ENCODE measurements around the gene DYSF. TPM values are rescaled to one million over a fixed set of nuclear protein-coding genes. Genes with fewer than 3 reads are reported as not detected.

Gene DYSF
- total RNA-seq, 2 donors from 2014 or later = 0.77 to 1.6 TPM

- no peak for ATAC-seq (replicated peaks in 1 of 2)
- H3K9me3 Mint-ChIP-seq = no peaks in the 10 kb centered on the region
- no peaks in the 10 kb centered on the region for H3K36me3 Mint-ChIP-seq (ENCODE audit: insufficient read depth in 2 of 2)
- H3K4me1 Mint-ChIP-seq (ENCODE audit: low read depth) = no peaks in the 10 kb centered on the region
- DNase-seq = no peak
- H3K4me3 Mint-ChIP-seq = no peak overlapping the region
- no peak overlapping the region for H3K27ac Mint-ChIP-seq
- no peaks in the 10 kb centered on the region for H3K27me3 Mint-ChIP-seq (ENCODE audit: low read depth)
These were observed 51.2 kb downstream of the DYSF start for GRCh38 chr2:71504611-71505010.

- H3K36me3 Mint-ChIP-seq (ENCODE audit: insufficient read depth in 2 of 2) = no peaks in the 10 kb centered on the region
- ATAC-seq (replicated peaks in 1 of 2) (no peak), DNase-seq (no peak)
- no peaks in the 10 kb centered on the region for H3K27me3 Mint-ChIP-seq (ENCODE audit: low read depth)
- no peak overlapping the region for H3K4me3 Mint-ChIP-seq
- peaks cover 4% of the 10 kb centered on the region for H3K4me1 Mint-ChIP-seq (ENCODE audit: low read depth)
- H3K27ac Mint-ChIP-seq = no peak overlapping the region
- H3K9me3 Mint-ChIP-seq = no peaks in the 10 kb centered on the region
These were observed 51.9 kb downstream of the DYSF start for GRCh38 chr2:71505086-71505769.

GRCh38 chr2:71505770-71506140 lies 52.4 kb downstream of the DYSF start:
- ATAC-seq (replicated peaks in 1 of 2) (no peak), DNase-seq (no peak)
- Mint-ChIP-seq H3K9me3 (no peaks in the 10 kb centered on the region), H3K4me3 (no peak overlapping the region), H3K4me1 (ENCODE audit: low read depth) (peaks cover 4% of the 10 kb centered on the region), H3K36me3 (ENCODE audit: insufficient read depth in 2 of 2) (no peaks in the 10 kb centered on the region), H3K27me3 (ENCODE audit: low read depth) (no peaks in the 10 kb centered on the region), H3K27ac (no peak overlapping the region)

- DNase-seq (no peak), ATAC-seq (replicated peaks in 1 of 2) (no peak)
- Mint-ChIP-seq H3K4me1 (ENCODE audit: low read depth) (peaks cover 4% of the 10 kb centered on the region), H3K9me3 (no peaks in the 10 kb centered on the region), H3K4me3 (no peak overlapping the region), H3K27ac (no peak overlapping the region), H3K36me3 (ENCODE audit: insufficient read depth in 2 of 2) (no peaks in the 10 kb centered on the region), H3K27me3 (ENCODE audit: low read depth) (no peaks in the 10 kb centered on the region)
These were observed 53.1 kb downstream of the DYSF start for GRCh38 chr2:71506222-71507153.

GRCh38 chr2:71507476-71507875 lies 54.1 kb downstream of the DYSF start:
- ATAC-seq (replicated peaks in 1 of 2) = no peak
- H3K36me3 Mint-ChIP-seq (ENCODE audit: insufficient read depth in 2 of 2) = no peaks in the 10 kb centered on the region

GRCh38 chr2:71510196-71510807 lies 56.9 kb downstream of the DYSF start:
- Mint-ChIP-seq H3K4me3 (no peak overlapping the region), H3K36me3 (ENCODE audit: insufficient read depth in 2 of 2) (no peaks in the 10 kb centered on the region), H3K9me3 (no peaks in the 10 kb centered on the region), H3K27me3 (ENCODE audit: low read depth) (no peaks in the 10 kb centered on the region), H3K27ac (no peak overlapping the region), H3K4me1 (ENCODE audit: low read depth) (peaks cover 4% of the 10 kb centered on the region)
- DNase-seq = peak; percentile 74 to 75
- ATAC-seq (replicated peaks in 1 of 2) = peak; percentile 70 to 77

More at GRCh38 chr2:71507476-71507875, 54.1 kb downstream of the DYSF start:
- Mint-ChIP-seq H3K4me1 (ENCODE audit: low read depth) (peaks cover 4% of the 10 kb centered on the region), H3K27me3 (ENCODE audit: low read depth) (no peaks in the 10 kb centered on the region), H3K4me3 (no peak overlapping the region), H3K27ac (no peak overlapping the region), H3K9me3 (no peaks in the 10 kb centered on the region)
- DNase-seq = no peak

- DNase-seq (no peak), ATAC-seq (replicated peaks in 1 of 2) (no peak)
- peaks cover 4% of the 10 kb centered on the region for H3K4me1 Mint-ChIP-seq (ENCODE audit: low read depth)
- no peak overlapping the region for H3K27ac Mint-ChIP-seq
- H3K4me3 Mint-ChIP-seq = no peak overlapping the region
- no peaks in the 10 kb centered on the region for H3K9me3 Mint-ChIP-seq
- no peaks in the 10 kb centered on the region for H3K36me3 Mint-ChIP-seq (ENCODE audit: insufficient read depth in 2 of 2)
- H3K27me3 Mint-ChIP-seq (ENCODE audit: low read depth) = no peaks in the 10 kb centered on the region
These were observed 57.6 kb downstream of the DYSF start for GRCh38 chr2:71510938-71511337.

GRCh38 chr2:71511776-71512175 lies 58.4 kb downstream of the DYSF start:
- no peaks in the 10 kb centered on the region for H3K27me3 Mint-ChIP-seq (ENCODE audit: low read depth)
- no peak overlapping the region for H3K27ac Mint-ChIP-seq
- H3K36me3 Mint-ChIP-seq (ENCODE audit: insufficient read depth in 2 of 2) = no peaks in the 10 kb centered on the region
- no peaks in the 10 kb centered on the region for H3K9me3 Mint-ChIP-seq
- DNase-seq (no peak), ATAC-seq (replicated peaks in 1 of 2) (no peak)
- no peak overlapping the region for H3K4me3 Mint-ChIP-seq
- peaks cover 4% of the 10 kb centered on the region for H3K4me1 Mint-ChIP-seq (ENCODE audit: low read depth)

- no peaks in the 10 kb centered on the region for H3K27me3 Mint-ChIP-seq (ENCODE audit: low read depth)
- H3K36me3 Mint-ChIP-seq (ENCODE audit: insufficient read depth in 2 of 2) = no peaks in the 10 kb centered on the region
- no peak overlapping the region for H3K27ac Mint-ChIP-seq
- ATAC-seq (replicated peaks in 1 of 2) = no peak
- DNase-seq = no peak
- no peaks in the 10 kb centered on the region for H3K9me3 Mint-ChIP-seq
- no peak overlapping the region for H3K4me3 Mint-ChIP-seq
- H3K4me1 Mint-ChIP-seq (ENCODE audit: low read depth) = peaks cover 4% of the 10 kb centered on the region
These were observed 59.0 kb downstream of the DYSF start for GRCh38 chr2:71512386-71512785.

- H3K36me3 Mint-ChIP-seq (ENCODE audit: insufficient read depth in 2 of 2) = no peaks in the 10 kb centered on the region
- no peaks in the 10 kb centered on the region for H3K27me3 Mint-ChIP-seq (ENCODE audit: low read depth)
- ATAC-seq (replicated peaks in 1 of 2) (no peak), DNase-seq (no peak)
- H3K9me3 Mint-ChIP-seq = no peaks in the 10 kb centered on the region
- peaks cover 4% of the 10 kb centered on the region for H3K4me1 Mint-ChIP-seq (ENCODE audit: low read depth)
- H3K4me3 Mint-ChIP-seq = no peak overlapping the region
- no peak overlapping the region for H3K27ac Mint-ChIP-seq
These were observed 59.7 kb downstream of the DYSF start for GRCh38 chr2:71513096-71513495.

- no peaks in the 10 kb centered on the region for H3K36me3 Mint-ChIP-seq (ENCODE audit: insufficient read depth in 2 of 2)
- H3K4me3 Mint-ChIP-seq = no peak overlapping the region
- H3K27ac Mint-ChIP-seq = no peak overlapping the region
- H3K4me1 Mint-ChIP-seq (ENCODE audit: low read depth) = peaks cover 4% of the 10 kb centered on the region
- ATAC-seq (replicated peaks in 1 of 2) (no peak), DNase-seq (no peak)
- no peaks in the 10 kb centered on the region for H3K9me3 Mint-ChIP-seq
- H3K27me3 Mint-ChIP-seq (ENCODE audit: low read depth) = no peaks in the 10 kb centered on the region
These were observed 60.4 kb downstream of the DYSF start for GRCh38 chr2:71513721-71514120.

GRCh38 chr2:71516253-71516888 lies 63.0 kb downstream of the DYSF start:
- ATAC-seq (replicated peaks in 1 of 2) (no peak), DNase-seq (no peak)
- Mint-ChIP-seq H3K27ac (no peak overlapping the region), H3K36me3 (ENCODE audit: insufficient read depth in 2 of 2) (no peaks in the 10 kb centered on the region), H3K27me3 (ENCODE audit: low read depth) (no peaks in the 10 kb centered on the region), H3K4me1 (ENCODE audit: low read depth) (no peaks in the 10 kb centered on the region), H3K4me3 (no peak overlapping the region), H3K9me3 (no peaks in the 10 kb centered on the region)

- H3K9me3 Mint-ChIP-seq = no peaks in the 10 kb centered on the region
- ATAC-seq (replicated peaks in 1 of 2) (no peak), DNase-seq (no peak)
- no peaks in the 10 kb centered on the region for H3K4me1 Mint-ChIP-seq (ENCODE audit: low read depth)
- no peak overlapping the region for H3K27ac Mint-ChIP-seq
- H3K4me3 Mint-ChIP-seq = no peak overlapping the region
- H3K27me3 Mint-ChIP-seq (ENCODE audit: low read depth) = no peaks in the 10 kb centered on the region
- H3K36me3 Mint-ChIP-seq (ENCODE audit: insufficient read depth in 2 of 2) = no peaks in the 10 kb centered on the region
These were observed 64.5 kb downstream of the DYSF start for GRCh38 chr2:71517851-71518250.
